H9 (cell line): Measurements from ENCODE around the gene DNAJC5. TPM values are rescaled to one million over a fixed set of nuclear protein-coding genes. Genes with fewer than 3 reads are reported as not detected.

Experiments
- DNase-seq: peaks from one replicate; pipeline ENCODE4 v3.0.0-alpha.2; 2017
- H2AFZ ChIP-seq: one replicate; pipeline ENCODE4 v1.6.1; 2013; ENCODE audit warnings: mild to moderate bottlenecking, low read length, control low read depth, moderate library complexity
- H2AK5ac ChIP-seq: 2 replicates; pipeline ENCODE4 v1.6.1; 2013; ENCODE audit warnings: low read length, control low read depth, mixed read lengths; ENCODE audit not compliant: insufficient read length
- H2BK120ac ChIP-seq: one replicate; pipeline ENCODE4 v1.6.1; 2013; ENCODE audit warnings: low read depth, mild to moderate bottlenecking, low read length, control low read depth, inconsistent platforms; ENCODE audit not compliant: poor library complexity, severe bottlenecking
- H2BK12ac ChIP-seq: 2 replicates; pipeline ENCODE4 v1.6.1; 2013; ENCODE audit warnings: low read length, control low read depth, mixed read lengths, low read depth; ENCODE audit not compliant: insufficient read length
- H2BK15ac ChIP-seq: 2 replicates; pipeline ENCODE4 v1.6.1; 2013; ENCODE audit warnings: low read depth, low read length, control low read depth
- H2BK20ac ChIP-seq: one replicate; pipeline ENCODE4 v1.6.1; 2013; ENCODE audit warnings: low read depth, mild to moderate bottlenecking, low read length, control low read depth, inconsistent platforms; ENCODE audit not compliant: poor library complexity, severe bottlenecking
- H2BK5ac ChIP-seq: 2 replicates; pipeline ENCODE4 v1.6.1; 2013; ENCODE audit warnings: low read length, control low read depth, mixed read lengths; ENCODE audit not compliant: insufficient read length
- H3K14ac ChIP-seq: 2 replicates; pipeline ENCODE4 v1.6.1; 2013; ENCODE audit warnings: low read length, control low read depth; ENCODE audit not compliant: insufficient read depth
- H3K18ac ChIP-seq: 2 replicates; pipeline ENCODE4 v1.6.1; 2013; ENCODE audit warnings: low read depth, mild to moderate bottlenecking, mixed read lengths, low read length, control low read depth; ENCODE audit not compliant: insufficient read length
- H3K23ac ChIP-seq: 2 replicates; pipeline ENCODE4 v1.6.1; 2013; ENCODE audit warnings: low read length, control low read depth, mixed read lengths, low read depth; ENCODE audit not compliant: insufficient read length
- H3K23me2 ChIP-seq: 2 replicates; pipeline ENCODE4 v1.6.1; 2013; ENCODE audit warnings: low read depth, mild to moderate bottlenecking, mixed read lengths, low read length, control low read depth; ENCODE audit not compliant: insufficient read length, poor library complexity, severe bottlenecking
- H3K27ac ChIP-seq: 2 replicates; pipeline ENCODE4 v1.5.1; 2013; ENCODE audit warnings: low read length, control low read depth, mixed read lengths, low read depth; ENCODE audit not compliant: insufficient read length
- H3K27me3 ChIP-seq: 2 replicates; pipeline ENCODE4 v1.6.1; 2013; ENCODE audit warnings: low read length, control low read depth, inconsistent platforms; ENCODE audit not compliant: insufficient read depth
- H3K4ac ChIP-seq: 2 replicates; pipeline ENCODE4 v1.6.1; 2013; ENCODE audit warnings: low read depth, mild to moderate bottlenecking, control low read depth, inconsistent platforms, low read length, moderate library complexity
- H3K4me1 ChIP-seq: 2 replicates; pipeline ENCODE4 v1.6.1; 2013; ENCODE audit warnings: low read length, control low read depth, inconsistent platforms; ENCODE audit not compliant: insufficient read depth
- H3K4me2 ChIP-seq: 2 replicates; pipeline ENCODE4 v1.6.1; 2013; ENCODE audit warnings: low read length, control low read depth, mixed read lengths; ENCODE audit not compliant: insufficient read length, insufficient read depth
- H3K56ac ChIP-seq: 2 replicates; pipeline ENCODE4 v1.6.1; 2013; ENCODE audit warnings: low read depth, mild to moderate bottlenecking, mixed read lengths, low read length, control low read depth; ENCODE audit not compliant: insufficient read length
- H3K79me1 ChIP-seq: 2 replicates; pipeline ENCODE4 v1.6.1; 2013; ENCODE audit warnings: low read depth, mild to moderate bottlenecking, moderate library complexity, low read length, control low read depth, inconsistent platforms; ENCODE audit not compliant: insufficient read depth, poor library complexity, severe bottlenecking
- H3K79me2 ChIP-seq: 2 replicates; pipeline ENCODE4 v1.6.1; 2013; ENCODE audit warnings: low read length, control low read depth, inconsistent platforms; ENCODE audit not compliant: insufficient read depth
- H3K9ac ChIP-seq: 2 replicates; pipeline ENCODE4 v1.6.1; 2013; ENCODE audit warnings: low read length, control low read depth, mixed read lengths; ENCODE audit not compliant: insufficient read length; ENCODE audit errors: extremely low read depth
- H3K9me3 ChIP-seq: one replicate; pipeline ENCODE4 v1.6.1; 2013; ENCODE audit warnings: low read depth, low read length, inconsistent platforms; ENCODE audit not compliant: control insufficient read depth
- H3T11ph ChIP-seq: one replicate; pipeline ENCODE4 v1.6.1; 2013; ENCODE audit warnings: mild to moderate bottlenecking, low read length, control low read depth, inconsistent platforms
- H4K20me1 ChIP-seq: one replicate; pipeline ENCODE4 v1.6.1; 2013; ENCODE audit not compliant: control insufficient read depth, insufficient read length, insufficient read depth
- H4K5ac ChIP-seq: 2 replicates; pipeline ENCODE4 v1.6.1; 2013; ENCODE audit warnings: low read depth, mild to moderate bottlenecking, mixed read lengths, low read length, control low read depth; ENCODE audit not compliant: insufficient read length
- H4K8ac ChIP-seq: replicated peaks from 2 replicates; pipeline ENCODE4 v1.6.1; 2013; ENCODE audit warnings: low read length, control low read depth, mixed read lengths, low read depth; ENCODE audit not compliant: insufficient read length
- H4K91ac ChIP-seq: 2 replicates; pipeline ENCODE4 v1.6.1; 2013; ENCODE audit warnings: low read depth, mild to moderate bottlenecking, moderate library complexity, mixed read lengths, low read length, control low read depth; ENCODE audit not compliant: insufficient read length
- H3K27ac Mint-ChIP-seq, 3 experiments: 2 replicates in 2 of 3; 3 replicates in 1 of 3; pipeline ENCODE4 v1.8.0; 2020 to 2021; ENCODE audit warnings: mixed read lengths in 3 of 3, mild to moderate bottlenecking in 1 of 3, moderate library complexity in 1 of 3
- H3K27me3 Mint-ChIP-seq: 2 replicates; pipeline ENCODE4 v1.8.0; 2021; ENCODE audit warnings: low read depth, mild to moderate bottlenecking, moderate library complexity, mixed read lengths
- H3K36me3 Mint-ChIP-seq, 3 experiments: 2 replicates in 2 of 3; 3 replicates in 1 of 3; pipeline ENCODE4 v1.8.0; 2020 to 2021; ENCODE audit warnings: low read depth in 3 of 3, mixed read lengths in 3 of 3; ENCODE audit not compliant: insufficient read depth in 1 of 3
- H3K4me1 Mint-ChIP-seq, 2 experiments: 2 replicates each; pipeline ENCODE4 v1.8.0; 2020; ENCODE audit warnings: mixed read lengths in 2 of 2
- H3K4me3 Mint-ChIP-seq, 2 experiments: 2 replicates in 1 of 2; 3 replicates in 1 of 2; pipeline ENCODE4 v1.8.0; 2020 to 2021; ENCODE audit warnings: mild to moderate bottlenecking in 2 of 2, mixed read lengths in 2 of 2, moderate library complexity in 1 of 2
- H3K9me3 Mint-ChIP-seq, 2 experiments: 2 replicates in 1 of 2; 3 replicates in 1 of 2; pipeline ENCODE4 v1.8.0; 2020; ENCODE audit warnings: mild to moderate bottlenecking in 2 of 2, mixed read lengths in 2 of 2, moderate library complexity in 1 of 2
- WGBS: extraction: QIAGEN DNeasy Blood & Tissue Kit; methylation state at CpG from one replicate; pipeline ENCODE4 v1.1.7; 2013; ENCODE audit warnings: missing lambda C conversion rate, low lambda C conversion rate, mixed read lengths; ENCODE audit not compliant: insufficient read length; ENCODE audit errors: extremely low coverage; 5-methylcytosine and 5-hydroxymethylcytosine counted together
- total RNA-seq: library from RNA; stranded (reverse); gene quantifications from 2 replicates; pipeline ENCODE4 v1.2.1, GENCODE V29; 2021
- TF ChIP-seq, protein P1 (sequence below): fragments of 200-600 bp; sonication (generic); conservative IDR thresholded peaks from 3 replicates; pipeline ENCODE4 v1.8.0; 2021; ENCODE audit warnings: antibody characterized with exemption, mild to moderate bottlenecking

DNAJC5 gene
- total RNA-seq, 1 experiment from 2014 or later, result 43.0 TPM

DNA sequence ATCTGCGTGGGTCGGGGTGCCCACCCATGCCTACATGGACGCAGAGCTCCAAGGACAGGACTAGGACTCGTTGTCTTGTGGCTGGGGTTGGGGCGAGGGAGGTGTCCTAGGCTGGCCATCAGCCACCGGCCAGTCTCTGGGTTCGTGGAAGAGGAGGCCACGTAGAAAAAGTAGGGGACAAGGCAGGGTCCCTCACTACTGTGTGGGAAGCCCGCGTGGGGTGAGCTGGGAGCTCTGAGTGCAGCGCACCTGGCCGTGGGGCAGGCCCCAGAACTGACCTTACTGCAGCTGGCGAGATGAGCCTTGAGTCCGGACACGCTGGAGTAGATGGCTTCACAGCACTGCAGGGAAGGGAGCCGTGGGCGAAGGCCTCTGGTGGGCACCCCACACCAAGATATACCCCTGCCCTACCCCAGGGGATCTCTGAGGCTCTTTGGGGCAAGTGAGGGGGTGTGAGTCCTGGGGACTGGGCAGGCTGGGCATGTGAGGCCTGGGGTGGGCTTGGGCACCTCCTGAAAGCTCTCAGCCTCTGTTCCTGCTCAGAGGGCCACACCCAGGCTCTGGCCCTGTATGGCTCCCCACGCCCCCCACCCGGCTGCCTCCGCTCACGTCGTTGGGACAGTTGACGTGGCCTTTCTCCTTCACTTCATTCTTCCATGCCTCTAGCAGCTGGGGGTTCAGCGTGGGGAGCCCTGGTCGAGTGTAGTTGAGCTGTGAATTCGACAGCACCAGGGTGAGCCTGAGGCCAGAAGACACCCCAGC lies 66.9 kb downstream of the DNAJC5 start:
- Histone ChIP-seq H3K9ac (no peak overlapping the region), H2BK120ac (no peak overlapping the region), H3K79me2 (no peaks in the 10 kb centered on the region), H3K27me3 (no peaks in the 10 kb centered on the region), H3K18ac (no peak overlapping the region), H4K8ac (no peak overlapping the region), H3K56ac (no peak overlapping the region), H2BK20ac (no peak overlapping the region), H3K4me2 (no peak overlapping the region), H3T11ph (no peak overlapping the region), H3K14ac (no peak overlapping the region), H4K5ac (no peak overlapping the region), H2BK5ac (no peak overlapping the region), H4K20me1 (no peaks in the 10 kb centered on the region), H2BK12ac (no peak overlapping the region), H3K4ac (no peak overlapping the region), H2AK5ac (no peak overlapping the region), H3K4me1 (no peaks in the 10 kb centered on the region; the same call in 1 of the 2 replicates), H4K91ac (no peak overlapping the region), H3K27ac (no peak overlapping the region), H3K79me1 (no peaks in the 10 kb centered on the region), H3K23ac (no peak overlapping the region), H2BK15ac (no peak overlapping the region), H3K23me2 (peaks cover 7% of the 10 kb centered on the region), H2AFZ (no peak overlapping the region), H3K9me3 (peaks cover 23% of the 10 kb centered on the region)
- H3K27ac Mint-ChIP-seq, result no peak overlapping the region; a peak in 1 of 7 replicates
- H3K4me3 Mint-ChIP-seq, result no peak overlapping the region
- no CpG with 5 or more reads among the region's 26 CpGs for WGBS
- H3K9me3 Mint-ChIP-seq, result peaks cover 2 to 7% of the 10 kb centered on the region in 2 experiments; a peak in 3 of 5 replicates
- DNase-seq, result no peak
- H3K36me3 Mint-ChIP-seq, result peaks cover 13 to 52% (median 48%) of the 10 kb centered on the region in 3 experiments; a peak in 6 of 7 replicates
- peaks cover 21 to 23% of the 10 kb centered on the region in 2 experiments for H3K4me1 Mint-ChIP-seq
- TF ChIP-seq, protein P1, sequence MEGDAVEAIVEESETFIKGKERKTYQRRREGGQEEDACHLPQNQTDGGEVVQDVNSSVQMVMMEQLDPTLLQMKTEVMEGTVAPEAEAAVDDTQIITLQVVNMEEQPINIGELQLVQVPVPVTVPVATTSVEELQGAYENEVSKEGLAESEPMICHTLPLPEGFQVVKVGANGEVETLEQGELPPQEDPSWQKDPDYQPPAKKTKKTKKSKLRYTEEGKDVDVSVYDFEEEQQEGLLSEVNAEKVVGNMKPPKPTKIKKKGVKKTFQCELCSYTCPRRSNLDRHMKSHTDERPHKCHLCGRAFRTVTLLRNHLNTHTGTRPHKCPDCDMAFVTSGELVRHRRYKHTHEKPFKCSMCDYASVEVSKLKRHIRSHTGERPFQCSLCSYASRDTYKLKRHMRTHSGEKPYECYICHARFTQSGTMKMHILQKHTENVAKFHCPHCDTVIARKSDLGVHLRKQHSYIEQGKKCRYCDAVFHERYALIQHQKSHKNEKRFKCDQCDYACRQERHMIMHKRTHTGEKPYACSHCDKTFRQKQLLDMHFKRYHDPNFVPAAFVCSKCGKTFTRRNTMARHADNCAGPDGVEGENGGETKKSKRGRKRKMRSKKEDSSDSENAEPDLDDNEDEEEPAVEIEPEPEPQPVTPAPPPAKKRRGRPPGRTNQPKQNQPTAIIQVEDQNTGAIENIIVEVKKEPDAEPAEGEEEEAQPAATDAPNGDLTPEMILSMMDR, result no peak
- no peaks in the 10 kb centered on the region for H3K27me3 Mint-ChIP-seq
